ENCODE results near the gene SRP54.

SRP54 gene

GRCh38 chr14:35043046-35043445 lies 60.3 kb downstream of the SRP54 start:
- no peak for DNase-seq (ENCODE audit: low spot score)
- in situ Hi-C loops (cut with MboI; ENCODE audit: low sequenced_read_pairs, unreplicated experiment): no loop called here
- TF ChIP-seq CTCF (IDR thresholded peaks at IDR 0.05; ENCODE audit: borderline replicate concordance, control extremely low read depth, extremely low read depth, insufficient read depth, missing control alignments): no peak

- no peak for TF ChIP-seq CTCF (IDR thresholded peaks at IDR 0.05; ENCODE audit: borderline replicate concordance, control extremely low read depth, extremely low read depth, insufficient read depth, missing control alignments)
- no peak for DNase-seq (ENCODE audit: low spot score)
- in situ Hi-C loops (cut with MboI; ENCODE audit: low sequenced_read_pairs, unreplicated experiment): no loop called here
These were observed 62.4 kb downstream of the SRP54 start for GRCh38 chr14:35044939-35045797.

GRCh38 chr14:35045798-35046047 lies 62.9 kb downstream of the SRP54 start:
- no peak for TF ChIP-seq CTCF (IDR thresholded peaks at IDR 0.05; ENCODE audit: borderline replicate concordance, control extremely low read depth, extremely low read depth, insufficient read depth, missing control alignments)
- in situ Hi-C loops (cut with MboI; ENCODE audit: low sequenced_read_pairs, unreplicated experiment): no loop called here
- DNase-seq (ENCODE audit: low spot score): no peak

DNA sequence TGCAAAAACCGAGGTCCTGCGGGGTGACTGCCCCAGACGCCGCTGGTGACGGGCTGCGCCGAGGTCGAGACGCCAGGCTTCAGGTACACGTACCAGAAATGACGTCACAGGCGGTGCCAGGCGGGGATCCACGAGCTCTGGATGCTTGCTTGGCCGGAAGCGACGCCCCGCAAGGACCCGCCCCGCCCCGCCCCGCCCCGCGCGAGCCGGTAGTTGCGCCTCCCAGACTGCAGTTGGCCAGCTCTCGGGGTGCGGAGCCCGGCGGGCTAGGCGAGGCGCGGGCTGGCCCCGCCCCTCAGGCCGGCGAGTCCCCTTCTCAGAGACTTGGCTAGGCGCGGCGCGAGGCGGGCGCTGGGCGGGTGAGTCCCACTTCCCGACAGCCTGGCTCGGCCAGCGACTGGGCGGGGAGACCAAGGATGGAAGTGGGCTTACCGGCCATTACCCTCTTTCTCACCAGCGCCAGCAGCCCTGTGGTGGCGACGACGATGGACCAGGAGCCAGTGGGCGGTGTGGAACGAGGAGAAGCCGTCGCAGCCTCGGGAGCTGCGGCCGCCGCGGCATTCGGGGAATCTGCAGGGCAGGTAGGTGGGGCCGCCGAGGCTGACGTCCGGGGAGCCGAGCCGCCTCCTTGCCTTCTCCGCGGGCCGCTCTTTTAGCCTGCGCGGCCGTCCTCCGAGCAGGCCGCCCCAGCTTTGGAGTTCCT lies 63.4 kb downstream of the SRP54 start, which contains the start of gene FAM177A1:
Gene FAM177A1, plus strand, starts transcription at position 225 of the 703 bp plus-strand sequence. Its CDS starts 192 bp downstream, at position 417.
- in situ Hi-C loops (cut with MboI; ENCODE audit: low sequenced_read_pairs, unreplicated experiment): no loop called here
- peak; percentile 99 for DNase-seq (ENCODE audit: low spot score)
- no peak for TF ChIP-seq CTCF (IDR thresholded peaks at IDR 0.05; ENCODE audit: borderline replicate concordance, control extremely low read depth, extremely low read depth, insufficient read depth, missing control alignments)

DNA sequence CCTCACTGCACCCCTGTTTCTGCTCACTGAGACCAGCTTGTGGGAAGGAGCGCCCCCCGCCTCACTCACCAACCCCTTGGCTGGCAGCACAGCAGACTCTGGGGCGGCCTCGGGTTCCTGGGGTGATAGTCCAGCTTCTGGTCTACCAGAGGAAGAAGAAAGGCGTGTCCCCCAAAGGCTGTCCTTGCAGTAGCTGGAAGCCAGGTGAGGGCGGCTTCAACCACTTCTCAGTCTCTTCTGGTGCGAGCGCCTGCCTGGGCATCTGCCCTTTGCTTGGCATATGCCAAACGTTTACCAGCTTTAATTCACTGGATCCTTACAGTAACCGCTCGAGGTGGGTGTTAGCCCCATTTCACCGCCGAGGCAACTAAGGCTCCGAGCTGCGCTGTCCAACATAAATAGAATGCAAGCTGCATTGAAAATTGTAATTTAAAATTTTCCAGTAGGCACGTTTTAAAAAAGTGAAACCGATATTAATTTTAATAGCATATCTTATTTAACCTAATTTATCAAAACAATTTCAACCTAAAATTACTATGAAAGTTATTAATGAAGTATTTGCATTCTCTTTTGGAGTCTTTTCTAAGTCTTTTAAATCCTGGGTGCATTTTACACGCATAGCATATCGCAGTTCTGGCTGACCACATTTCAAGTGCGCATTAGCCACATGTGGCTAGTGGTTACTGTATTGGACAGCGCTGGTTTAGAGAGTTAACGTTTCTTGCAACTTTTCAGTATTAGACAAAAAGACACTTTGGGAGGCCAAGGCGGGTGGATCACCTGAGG lies 64.2 kb downstream of the SRP54 start:
- TF ChIP-seq CTCF (IDR thresholded peaks at IDR 0.05; ENCODE audit: borderline replicate concordance, control extremely low read depth, extremely low read depth, insufficient read depth, missing control alignments): no peak
- in situ Hi-C loops (cut with MboI; ENCODE audit: low sequenced_read_pairs, unreplicated experiment): no loop called here
- no peak for DNase-seq (ENCODE audit: low spot score)

DNA sequence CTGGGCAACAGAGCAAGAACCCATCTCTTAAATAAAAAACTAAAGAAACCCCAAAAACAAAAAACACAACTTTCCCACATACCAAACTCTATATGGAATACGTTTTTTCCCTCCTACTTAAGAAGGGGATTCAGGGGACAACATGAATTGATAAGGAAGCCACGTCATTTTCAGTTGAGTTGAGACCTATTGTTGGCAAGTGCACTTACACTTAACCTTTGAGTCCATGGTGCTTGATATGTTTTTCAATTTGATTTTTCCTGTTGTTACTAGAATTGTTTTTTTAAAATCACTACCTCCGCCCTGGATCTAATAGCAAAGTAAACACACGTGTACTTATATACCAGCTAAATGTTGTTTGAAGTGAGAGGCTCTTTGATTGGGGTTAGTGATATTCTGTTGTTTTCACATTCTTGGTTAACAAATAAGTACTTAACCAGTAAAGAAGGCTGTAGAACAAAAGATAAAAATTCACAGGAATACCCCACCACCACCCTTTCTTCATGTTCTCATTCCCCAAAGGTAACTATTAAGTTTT lies 65.3 kb downstream of the SRP54 start:
- in situ Hi-C loops (cut with MboI; ENCODE audit: low sequenced_read_pairs, unreplicated experiment): no loop called here
- no peak for DNase-seq (ENCODE audit: low spot score)
- no peak for TF ChIP-seq CTCF (IDR thresholded peaks at IDR 0.05; ENCODE audit: borderline replicate concordance, control extremely low read depth, extremely low read depth, insufficient read depth, missing control alignments)

Measured in GM13976 (cell line).